Common myeloid progenitor, CD34-positive (primary cell): ENCODE results near the gene TSPAN32.

Source experiments
- CTCF ChIA-PET: fragments of 350-600 bp; sonication (Branson Sonifier 250); formaldehyde crosslinking; loops from one replicate; lab custom pipeline; 2021; ENCODE audit warnings: antibody characterized with exemption; lab: Charles Lee
- POLR2A ChIA-PET: fragments of 350-600 bp; sonication (Branson Sonifier 250); formaldehyde crosslinking; loops from one replicate; lab custom pipeline; 2021; ENCODE audit warnings: antibody characterized with exemption; lab: Charles Lee
- DNase-seq, 3 donors: peaks; one replicate each; pipeline versions ENCODE4 v3.0.0 to v3.0.0-alpha.2; 2013
- H3K27ac ChIP-seq, 2 experiments: 1 replicate in 1 of 2; 2 replicates in 1 of 2; pipeline ENCODE4 v1.7.0; 2013; ENCODE audit warnings: inconsistent platforms in 2 of 2, low read length in 2 of 2, mild to moderate bottlenecking in 2 of 2, low read depth in 1 of 2, moderate library complexity in 1 of 2; ENCODE audit not compliant: severe bottlenecking in 2 of 2, insufficient read depth in 1 of 2, poor library complexity in 1 of 2
- H3K27me3 ChIP-seq, 5 experiments: replicated peaks in 2 of 5; 1 replicate in 3 of 5; 2 replicates in 2 of 5; pipeline versions ENCODE4 v1.6.1 to v1.7.0; 2013; ENCODE audit warnings: low read length in 4 of 5, mild to moderate bottlenecking in 2 of 5, moderate library complexity in 2 of 5, inconsistent platforms in 1 of 5; ENCODE audit not compliant: insufficient read depth in 5 of 5, control insufficient read depth in 4 of 5
- H3K36me3 ChIP-seq, 4 experiments: 1 replicate in 2 of 4; 2 replicates in 2 of 4; pipeline versions ENCODE4 v1.6.1 to v1.7.0; 2013; ENCODE audit warnings: low read length in 3 of 4, control low read depth in 1 of 4, mild to moderate bottlenecking in 1 of 4; ENCODE audit not compliant: control insufficient read depth in 4 of 4, insufficient read depth in 4 of 4
- H3K4me1 ChIP-seq, 4 experiments: 1 replicate in 3 of 4; 2 replicates in 1 of 4; pipeline versions ENCODE4 v1.6.1 to v1.7.1; 2013; ENCODE audit warnings: low read length in 3 of 4, mild to moderate bottlenecking in 3 of 4, control low read depth in 1 of 4, inconsistent platforms in 1 of 4, moderate library complexity in 1 of 4; ENCODE audit not compliant: control insufficient read depth in 4 of 4, insufficient read depth in 4 of 4; ENCODE audit errors: control extremely low read depth in 1 of 4
- H3K4me3 ChIP-seq, 7 experiments: 1 replicate in 4 of 7; 2 replicates in 3 of 7; pipeline versions ENCODE4 v1.5.1 to v1.7.0; 2013; ENCODE audit warnings: mild to moderate bottlenecking in 7 of 7, low read length in 6 of 7, moderate library complexity in 6 of 7, inconsistent platforms in 2 of 7, low read depth in 2 of 7, control low read depth in 1 of 7; ENCODE audit not compliant: insufficient read depth in 4 of 7, control insufficient read depth in 1 of 7; ENCODE audit errors: extremely low read depth in 1 of 7
- H3K9me3 ChIP-seq, 5 experiments: 1 replicate in 4 of 5; 2 replicates in 1 of 5; pipeline versions ENCODE4 v1.6.1 to v1.7.1; 2013; ENCODE audit warnings: low read length in 4 of 5, mild to moderate bottlenecking in 2 of 5, inconsistent platforms in 1 of 5, low read depth in 1 of 5, moderate library complexity in 1 of 5; ENCODE audit not compliant: control insufficient read depth in 4 of 5, insufficient read depth in 2 of 5; ENCODE audit errors: control extremely low read depth in 1 of 5
- WGBS: methylation state at CpG from one replicate; pipeline ENCODE4 v1.1.5; 2013; ENCODE audit not compliant: insufficient coverage; 5-methylcytosine and 5-hydroxymethylcytosine counted together

TSPAN32 gene

GRCh38 chr11:2308713-2309112 lies 6.9 kb downstream of the TSPAN32 start:
- Histone ChIP-seq H3K36me3 (peaks cover 0 to 24% (median 5%) of the 10 kb centered on the region in 4 experiments), H3K4me1 (peaks cover 3 to 50% (median 43%) of the 10 kb centered on the region in 4 experiments), H3K27me3 (no peaks in the 10 kb centered on the region), H3K4me3 (no peak overlapping the region), H3K27ac (no peak overlapping the region), H3K9me3 (no peaks in the 10 kb centered on the region)
- POLR2A ChIA-PET: interaction anchor here (0.6 to 0.9 kb wide), 2 partner anchors 15 to 915 kb away, joined by 3 read pairs; no protein-coding TSS in a partner anchor
- 100% methylated on average over 3 of the region's 7 CpGs for whole genome bisulfite sequencing
- DNase-seq: no peak
- CTCF ChIA-PET: interaction anchor here (1.1 to 12.2 kb wide), 5 partner anchors 9 to 114 kb away, joined by 3 to 220 read pairs (median 5); no protein-coding TSS in a partner anchor

- H3K9me3 ChIP-seq: no peaks in the 10 kb centered on the region
- WGBS: 82% methylated on average over 15 of the region's 19 CpGs
- no peak overlapping the region for H3K4me3 ChIP-seq
- peaks cover 0 to 20% (median 5%) of the 10 kb centered on the region in 4 experiments for H3K36me3 ChIP-seq
- ChIA-PET CTCF (interaction anchor here (0.6 to 12.2 kb wide), 6 partner anchors 10 to 115 kb away, joined by 3 to 220 read pairs (median 4); no protein-coding TSS in a partner anchor), POLR2A (interaction anchor here (0.9 kb wide), 1 partner anchor 14 kb away, joined by 3 read pairs; no protein-coding TSS in a partner anchor)
- DNase-seq: no peak
- H3K4me1 ChIP-seq: peaks cover 3 to 47% (median 40%) of the 10 kb centered on the region in 4 experiments
- no peaks in the 10 kb centered on the region for H3K27me3 ChIP-seq
- no peak overlapping the region for H3K27ac ChIP-seq
Observed at GRCh38 chr11:2309251-2310072, 7.6 kb downstream of the TSPAN32 start.

GRCh38 chr11:2310073-2310785 lies 8.4 kb downstream of the TSPAN32 start:
- no peaks in the 10 kb centered on the region for H3K9me3 ChIP-seq

GRCh38 chr11:2310786-2311352 lies 9.1 kb downstream of the TSPAN32 start:
- H3K4me1 ChIP-seq: peaks cover under 1 to 45% (median 33%) of the 10 kb centered on the region in 4 experiments
- peaks cover 0 to 16% (median 5%) of the 10 kb centered on the region in 4 experiments for H3K36me3 ChIP-seq
- no peaks in the 10 kb centered on the region for H3K27me3 ChIP-seq
- 92% methylated on average over 15 of the region's 16 CpGs for WGBS
- no peak overlapping the region for H3K4me3 ChIP-seq
- ChIA-PET CTCF (interaction anchor here (1.0 to 12.2 kb wide), 3 partner anchors 9 to 111 kb away, joined by 4 to 220 read pairs (median 6); partner anchors contain the start of genes C11orf21 and TSPAN32), POLR2A (no interaction called here)
- no peaks in the 10 kb centered on the region for H3K9me3 ChIP-seq
- H3K27ac ChIP-seq: no peak overlapping the region
- DNase-seq: no peak

More at GRCh38 chr11:2310073-2310785, 8.4 kb downstream of the TSPAN32 start:
- Histone ChIP-seq H3K27me3 (no peaks in the 10 kb centered on the region), H3K36me3 (peaks cover 0 to 16% (median 5%) of the 10 kb centered on the region in 4 experiments), H3K4me1 (peaks cover 3 to 46% (median 37%) of the 10 kb centered on the region in 4 experiments), H3K4me3 (no peak overlapping the region), H3K27ac (no peak overlapping the region)
- WGBS: 95% methylated on average over 8 of the region's 16 CpGs
- CTCF ChIA-PET: interaction anchor here (0.6 to 12.2 kb wide), 4 partner anchors 56 to 115 kb away, joined by 3 to 220 read pairs (median 11); no protein-coding TSS in a partner anchor
- POLR2A ChIA-PET: no interaction called here
- no peak for DNase-seq

- Histone ChIP-seq H3K4me1 (peaks cover 0 to 44% (median 28%) of the 10 kb centered on the region in 4 experiments), H3K4me3 (no peak overlapping the region), H3K27ac (no peak overlapping the region), H3K27me3 (no peaks in the 10 kb centered on the region), H3K36me3 (peaks cover 0 to 16% (median 6%) of the 10 kb centered on the region in 4 experiments), H3K9me3 (no peaks in the 10 kb centered on the region)
- ChIA-PET CTCF (interaction anchor here (1.0 to 12.2 kb wide), 3 partner anchors 9 to 111 kb away, joined by 4 to 220 read pairs (median 6); partner anchors contain the start of genes C11orf21 and TSPAN32), POLR2A (no interaction called here)
- no peak for DNase-seq
- 93% methylated on average over 21 of the region's 21 CpGs for WGBS
Observed at GRCh38 chr11:2311353-2312133, 9.7 kb downstream of the TSPAN32 start.
